GM12872 (cell line): ENCODE data around the gene NR2F1-AS1.

Experiments
- CTCF ChIP-seq: IDR thresholded peaks from 3 replicates; pipeline ENCODE4 v1.5.1; 2011; ENCODE audit warnings: low read depth, mild to moderate bottlenecking, low read length, moderate library complexity; ENCODE audit not compliant: insufficient read depth

Gene NR2F1-AS1

GRCh38 chr5:93571114-93571949 is 9.7 kb downstream of the NR2F1-AS1 start:
- no peak for TF ChIP-seq CTCF

GRCh38 chr5:93570294-93571113 is 10.5 kb downstream of the NR2F1-AS1 start:
- no peak for TF ChIP-seq CTCF

GRCh38 chr5:93569300-93570160 is 11.5 kb downstream of the NR2F1-AS1 start:
- no peak for TF ChIP-seq CTCF

DNA sequence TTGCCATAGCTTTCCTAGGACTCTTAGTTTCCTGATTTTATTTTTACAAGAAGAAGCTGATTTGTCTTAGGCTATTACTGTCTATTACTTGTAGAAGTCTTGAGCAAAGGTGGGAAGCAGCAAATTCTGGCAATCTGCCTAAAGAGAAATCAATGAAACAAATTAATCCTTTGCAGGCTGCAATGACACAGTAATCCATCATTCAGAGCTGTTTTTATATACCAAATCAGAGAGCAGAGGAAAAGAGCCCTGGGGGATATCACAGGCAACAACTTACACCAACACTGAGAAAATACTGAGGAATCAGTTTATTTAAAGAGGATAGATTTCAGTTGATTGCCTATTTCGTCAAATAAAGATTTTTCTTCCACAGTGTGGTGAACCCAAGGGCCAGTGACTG is 13.6 kb downstream of the NR2F1-AS1 start:
- TF ChIP-seq CTCF: no peak

DNA sequence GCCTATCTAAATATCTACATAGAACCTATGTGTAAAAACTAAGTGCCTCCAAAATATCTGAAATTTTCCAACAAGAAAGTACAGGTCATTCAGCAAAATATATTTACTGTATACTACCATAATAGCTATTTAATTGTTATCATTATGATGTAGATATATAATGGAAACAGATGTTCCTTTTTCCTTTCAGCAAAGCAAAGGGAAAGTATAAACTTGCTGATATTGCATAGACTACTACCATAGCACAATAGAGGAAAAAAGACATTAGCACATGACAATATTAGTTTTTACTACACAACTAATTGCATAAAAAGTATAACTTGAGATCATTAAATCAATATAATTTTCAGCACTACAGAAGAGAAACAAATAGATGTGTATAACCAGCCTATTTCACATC is 14.9 kb downstream of the NR2F1-AS1 start:
- no peak for TF ChIP-seq CTCF

DNA sequence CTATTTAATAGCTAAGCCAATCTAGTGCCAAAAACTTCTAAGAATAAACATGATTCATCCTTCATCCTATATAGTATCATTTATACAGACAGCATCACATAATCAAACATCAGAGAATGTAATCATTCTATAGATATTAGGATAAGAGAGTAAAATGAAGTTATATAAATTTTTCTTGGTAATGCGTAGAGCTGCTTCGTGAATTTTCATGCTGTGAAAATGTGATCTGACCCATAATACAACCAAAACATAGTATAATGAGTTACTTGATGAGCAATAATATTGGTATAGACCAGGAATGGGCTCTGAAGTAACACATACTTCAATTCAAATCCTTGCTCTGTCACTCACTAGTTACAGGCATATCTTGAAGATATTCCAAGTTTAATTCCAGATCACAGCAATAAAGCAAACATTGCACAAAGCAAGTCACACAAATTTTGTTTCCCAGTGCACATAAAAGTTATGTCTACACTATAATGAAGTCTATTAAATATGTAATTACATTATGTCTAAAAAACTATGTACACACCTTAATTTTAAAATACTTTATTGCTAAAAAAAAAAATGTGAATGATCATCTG is 23.9 kb downstream of the NR2F1-AS1 start:
- TF ChIP-seq CTCF: no peak
